Ascending aorta (tissue), 2 donors: ENCODE measurements around the gene ERMN. TPM values are rescaled to one million over a fixed set of nuclear protein-coding genes. Genes with fewer than 3 reads are reported as not detected.

Experiments used
- DNase-seq, 2 donors: peaks; one replicate each; pipeline ENCODE4 v3.0.0-alpha.2; 2019; ENCODE audit warnings: low spot score in 2 of 2
- H3K27ac ChIP-seq, 2 donors: fragments of 200-600 bp; sonication (generic); one replicate each; pipeline ENCODE4 v1.5.1; 2016 to 2017; ENCODE audit warnings: mild to moderate bottlenecking in 1 of 2
- H3K27me3 ChIP-seq: fragments of 200-600 bp; sonication (generic); one replicate; pipeline ENCODE4 v1.5.1; 2017
- H3K36me3 ChIP-seq, 2 donors: fragments of 200-600 bp; sonication (generic); one replicate each; pipeline ENCODE4 v1.5.1; 2016
- H3K4me1 ChIP-seq, 2 donors: fragments of 200-600 bp; sonication (generic); one replicate each; pipeline ENCODE4 v1.5.1; 2016 to 2017; ENCODE audit warnings: mild to moderate bottlenecking in 1 of 2
- H3K4me3 ChIP-seq, 2 donors: fragments of 200-600 bp; sonication (generic); one replicate each; pipeline ENCODE4 v1.5.1; 2016 to 2017; ENCODE audit warnings: mild to moderate bottlenecking in 1 of 2
- H3K9me3 ChIP-seq, 2 donors: fragments of 200-600 bp; sonication (generic); one replicate each; pipeline ENCODE4 v1.5.1; 2016
- intact Hi-C: fragments of 100-400 bp; cut with DNase I; formaldehyde crosslinking; loops from one replicate; pipeline ENCODE4 v1.15.1; 2023
- total RNA-seq: library from RNA; depleted of rRNA; stranded (reverse); fragments of >200 nt; gene quantifications from one replicate; pipeline ENCODE4 v1.1.0, GENCODE V29; 2016
- TF ChIP-seq, protein P1 (sequence below), 3 experiments: fragments of 200-600 bp in 2 of 3; fragments of 450-650 bp in 1 of 3; sonication (generic) in 2 of 3; IDR thresholded peaks; one replicate each; pipeline ENCODE4 v1.5.1; 2016 to 2019; ENCODE audit warnings: antibody characterized with exemption in 3 of 3, mild to moderate bottlenecking in 1 of 3, moderate library complexity in 1 of 3

Gene ERMN
- total RNA-seq, 1 donor from 2014 or later = not detected

- Histone ChIP-seq H3K36me3 (no peaks in the 10 kb centered on the region), H3K4me1 (no peaks in the 10 kb centered on the region), H3K4me3 (no peak overlapping the region), H3K27ac (no peak overlapping the region), H3K9me3 (no peaks in the 10 kb centered on the region), H3K27me3 (no peaks in the 10 kb centered on the region)
- no peak for DNase-seq
- TF ChIP-seq, protein P1, sequence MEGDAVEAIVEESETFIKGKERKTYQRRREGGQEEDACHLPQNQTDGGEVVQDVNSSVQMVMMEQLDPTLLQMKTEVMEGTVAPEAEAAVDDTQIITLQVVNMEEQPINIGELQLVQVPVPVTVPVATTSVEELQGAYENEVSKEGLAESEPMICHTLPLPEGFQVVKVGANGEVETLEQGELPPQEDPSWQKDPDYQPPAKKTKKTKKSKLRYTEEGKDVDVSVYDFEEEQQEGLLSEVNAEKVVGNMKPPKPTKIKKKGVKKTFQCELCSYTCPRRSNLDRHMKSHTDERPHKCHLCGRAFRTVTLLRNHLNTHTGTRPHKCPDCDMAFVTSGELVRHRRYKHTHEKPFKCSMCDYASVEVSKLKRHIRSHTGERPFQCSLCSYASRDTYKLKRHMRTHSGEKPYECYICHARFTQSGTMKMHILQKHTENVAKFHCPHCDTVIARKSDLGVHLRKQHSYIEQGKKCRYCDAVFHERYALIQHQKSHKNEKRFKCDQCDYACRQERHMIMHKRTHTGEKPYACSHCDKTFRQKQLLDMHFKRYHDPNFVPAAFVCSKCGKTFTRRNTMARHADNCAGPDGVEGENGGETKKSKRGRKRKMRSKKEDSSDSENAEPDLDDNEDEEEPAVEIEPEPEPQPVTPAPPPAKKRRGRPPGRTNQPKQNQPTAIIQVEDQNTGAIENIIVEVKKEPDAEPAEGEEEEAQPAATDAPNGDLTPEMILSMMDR (IDR thresholded peaks at IDR 0.05) = no peak
- intact Hi-C loops = no loop called here
Measured at GRCh38 chr2:157303612-157304011, 22.0 kb downstream of the ERMN start.

DNA sequence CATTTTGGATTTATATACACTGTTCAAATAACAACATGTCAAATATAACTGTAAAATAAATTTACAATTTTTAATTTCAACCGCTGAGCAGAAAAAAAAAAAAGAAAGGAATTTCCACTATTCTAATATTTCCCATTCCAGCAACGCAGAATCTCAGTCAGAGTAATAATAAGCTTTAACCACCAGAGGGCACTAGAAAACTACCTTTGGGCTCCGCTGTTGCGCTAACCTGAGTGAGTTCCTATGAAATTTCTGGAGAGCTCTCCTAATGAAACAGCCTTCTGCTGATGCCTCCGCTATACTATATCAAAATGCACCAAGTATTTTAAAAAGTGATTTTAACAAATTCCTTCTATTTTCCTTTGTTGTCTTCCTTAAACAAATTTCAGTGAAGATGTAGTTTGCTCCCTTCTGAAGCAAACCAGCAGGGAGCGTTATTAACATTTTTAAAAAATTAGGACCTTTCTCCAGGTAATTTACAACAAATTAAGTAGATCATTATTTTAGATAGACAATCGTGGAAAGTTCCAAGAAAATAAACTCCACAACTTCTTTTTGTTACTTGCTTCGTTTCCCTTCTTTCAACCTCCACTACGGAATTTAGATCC is 23.0 kb downstream of the ERMN start:
- Histone ChIP-seq H3K9me3 (no peaks in the 10 kb centered on the region), H3K4me1 (no peaks in the 10 kb centered on the region), H3K27me3 (no peaks in the 10 kb centered on the region), H3K27ac (no peak overlapping the region), H3K4me3 (no peak overlapping the region), H3K36me3 (no peaks in the 10 kb centered on the region)
- intact Hi-C loops = no loop called here
- no peak for DNase-seq
- TF ChIP-seq, protein P1 (IDR thresholded peaks at IDR 0.05) = peak; percentile 28 to 77 (median 69)

DNA sequence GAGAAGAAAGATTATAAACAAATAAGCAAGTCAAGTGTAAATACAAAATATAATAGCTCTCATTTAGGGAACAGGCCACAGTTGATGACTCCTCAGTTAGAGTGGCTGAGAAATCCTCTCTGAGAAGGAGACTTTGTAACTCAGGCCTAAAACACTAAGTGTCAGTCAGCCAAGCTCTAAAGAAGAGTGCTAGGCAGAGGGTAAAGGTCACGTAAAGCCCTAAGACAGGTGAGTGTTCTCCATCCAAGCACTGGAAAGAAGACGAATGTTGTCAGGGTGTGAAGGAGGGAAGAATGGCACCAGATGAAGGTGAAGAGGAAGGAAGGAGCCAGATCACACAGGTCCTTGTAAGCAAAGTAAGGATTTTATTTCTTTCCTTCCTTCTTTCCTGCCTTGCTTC is 24.3 kb downstream of the ERMN start:
- no peaks in the 10 kb centered on the region for H3K27me3 ChIP-seq
- H3K36me3 ChIP-seq = no peaks in the 10 kb centered on the region
- intact Hi-C loops = no loop called here
- H3K4me3 ChIP-seq = no peak overlapping the region
- H3K4me1 ChIP-seq = no peaks in the 10 kb centered on the region
- DNase-seq = no peak
- no peak overlapping the region for H3K27ac ChIP-seq
- TF ChIP-seq, protein P1 (IDR thresholded peaks at IDR 0.05) = no peak
- H3K9me3 ChIP-seq = no peaks in the 10 kb centered on the region

GRCh38 chr2:157296958-157297357 is 28.7 kb downstream of the ERMN start:
- DNase-seq = no peak
- no peak overlapping the region for H3K4me3 ChIP-seq
- H3K27ac ChIP-seq = no peak overlapping the region
- TF ChIP-seq, protein P1 (IDR thresholded peaks at IDR 0.05) = no peak
- intact Hi-C loops = no loop called here
- no peaks in the 10 kb centered on the region for H3K36me3 ChIP-seq
- no peaks in the 10 kb centered on the region for H3K4me1 ChIP-seq
- no peaks in the 10 kb centered on the region for H3K27me3 ChIP-seq
- no peaks in the 10 kb centered on the region for H3K9me3 ChIP-seq

GRCh38 chr2:157296490-157296889 is 29.1 kb downstream of the ERMN start:
- Histone ChIP-seq H3K36me3 (no peaks in the 10 kb centered on the region), H3K4me3 (no peak overlapping the region), H3K27ac (no peak overlapping the region), H3K27me3 (no peaks in the 10 kb centered on the region), H3K9me3 (no peaks in the 10 kb centered on the region), H3K4me1 (no peaks in the 10 kb centered on the region)
- TF ChIP-seq, protein P1 (IDR thresholded peaks at IDR 0.05) = no peak
- DNase-seq = no peak
- intact Hi-C loops = no loop called here

DNA sequence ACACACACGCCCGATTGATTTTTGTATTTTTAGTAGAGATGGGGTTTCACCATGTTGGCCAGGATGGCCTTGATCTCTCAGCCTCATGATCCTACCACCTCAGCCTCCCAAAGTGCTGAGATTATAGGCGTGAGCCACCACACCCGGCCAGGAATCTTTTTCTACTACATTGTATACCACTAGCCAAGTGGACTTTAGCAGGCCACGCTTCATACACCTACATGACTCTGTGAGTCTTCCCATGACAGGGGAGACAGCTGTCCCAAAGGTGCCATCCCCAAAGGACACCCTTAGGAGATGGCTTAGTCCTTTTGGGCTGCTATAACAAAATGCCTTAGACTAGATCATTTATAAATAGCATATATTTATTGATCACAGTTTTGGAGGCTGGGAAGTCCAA is 32.8 kb downstream of the ERMN start:
- TF ChIP-seq, protein P1 (IDR thresholded peaks at IDR 0.05) = no peak
- intact Hi-C loops = no loop called here
- Histone ChIP-seq H3K27ac (no peak overlapping the region), H3K4me1 (no peaks in the 10 kb centered on the region), H3K4me3 (no peak overlapping the region), H3K9me3 (no peaks in the 10 kb centered on the region), H3K36me3 (no peaks in the 10 kb centered on the region), H3K27me3 (no peaks in the 10 kb centered on the region)
- no peak for DNase-seq
